Measurements from ENCODE around the gene NF1. TPM values are rescaled to one million over a fixed set of nuclear protein-coding genes. Genes with fewer than 3 reads are reported as not detected.

Gene NF1
- total RNA-seq, 6 experiments from 2014 or later, result 45.0 to 62.6 (median 54.0) TPM

GRCh38 chr17:31422443-31422842, 327.7 kb downstream of the NF1 start:
- H3K4me1 Mint-ChIP-seq (ENCODE audit: low read depth), result no peaks in the 10 kb centered on the region
- H3K9me3 Mint-ChIP-seq, result no peaks in the 10 kb centered on the region; the same call in 1 of the 2 replicates
- H3K36me3 Mint-ChIP-seq (ENCODE audit: low read depth), result no peaks in the 10 kb centered on the region
- H3K4me3 Mint-ChIP-seq, result no peak overlapping the region
- no peak overlapping the region for H3K27ac Mint-ChIP-seq
- DNase-seq, result no peak
- H3K27me3 Mint-ChIP-seq (ENCODE audit: insufficient read depth), result peaks cover 34% of the 10 kb centered on the region
- TF ChIP-seq, protein P1, sequence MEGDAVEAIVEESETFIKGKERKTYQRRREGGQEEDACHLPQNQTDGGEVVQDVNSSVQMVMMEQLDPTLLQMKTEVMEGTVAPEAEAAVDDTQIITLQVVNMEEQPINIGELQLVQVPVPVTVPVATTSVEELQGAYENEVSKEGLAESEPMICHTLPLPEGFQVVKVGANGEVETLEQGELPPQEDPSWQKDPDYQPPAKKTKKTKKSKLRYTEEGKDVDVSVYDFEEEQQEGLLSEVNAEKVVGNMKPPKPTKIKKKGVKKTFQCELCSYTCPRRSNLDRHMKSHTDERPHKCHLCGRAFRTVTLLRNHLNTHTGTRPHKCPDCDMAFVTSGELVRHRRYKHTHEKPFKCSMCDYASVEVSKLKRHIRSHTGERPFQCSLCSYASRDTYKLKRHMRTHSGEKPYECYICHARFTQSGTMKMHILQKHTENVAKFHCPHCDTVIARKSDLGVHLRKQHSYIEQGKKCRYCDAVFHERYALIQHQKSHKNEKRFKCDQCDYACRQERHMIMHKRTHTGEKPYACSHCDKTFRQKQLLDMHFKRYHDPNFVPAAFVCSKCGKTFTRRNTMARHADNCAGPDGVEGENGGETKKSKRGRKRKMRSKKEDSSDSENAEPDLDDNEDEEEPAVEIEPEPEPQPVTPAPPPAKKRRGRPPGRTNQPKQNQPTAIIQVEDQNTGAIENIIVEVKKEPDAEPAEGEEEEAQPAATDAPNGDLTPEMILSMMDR (IDR thresholded peaks at IDR 0.05), result no peak

GRCh38 chr17:31424944-31425281, 330.1 kb downstream of the NF1 start:
- H3K4me3 Mint-ChIP-seq, result no peak overlapping the region
- TF ChIP-seq, protein P1 (IDR thresholded peaks at IDR 0.05), result no peak
- peaks cover 27% of the 10 kb centered on the region for H3K27me3 Mint-ChIP-seq (ENCODE audit: insufficient read depth)
- no peak overlapping the region for H3K27ac Mint-ChIP-seq
- H3K9me3 Mint-ChIP-seq, result no peaks in the 10 kb centered on the region; the same call in 1 of the 2 replicates
- H3K36me3 Mint-ChIP-seq (ENCODE audit: low read depth), result no peaks in the 10 kb centered on the region
- no peaks in the 10 kb centered on the region for H3K4me1 Mint-ChIP-seq (ENCODE audit: low read depth)
- DNase-seq, result no peak

- no peaks in the 10 kb centered on the region; the same call in 1 of the 2 replicates for H3K9me3 Mint-ChIP-seq
- DNase-seq, result no peak
- no peaks in the 10 kb centered on the region for H3K36me3 Mint-ChIP-seq (ENCODE audit: low read depth)
- no peak overlapping the region for H3K27ac Mint-ChIP-seq
- H3K27me3 Mint-ChIP-seq (ENCODE audit: insufficient read depth), result peaks cover 25% of the 10 kb centered on the region
- TF ChIP-seq, protein P1 (IDR thresholded peaks at IDR 0.05), result no peak
- no peaks in the 10 kb centered on the region for H3K4me1 Mint-ChIP-seq (ENCODE audit: low read depth)
- H3K4me3 Mint-ChIP-seq, result no peak overlapping the region
These were observed 330.7 kb downstream of the NF1 start for GRCh38 chr17:31425282-31426040.

Small RNA genes lying within 50 kb of the gene (microRNA-seq; reads per million reads assigned to microRNA genes)
- gene MIR4733, result not detected

Other genes with a start within 250 kb of the NF1 start
- gene TEFM, start 188.7 kb upstream of the NF1 start, total RNA-seq (2021; fragmentation: NEBNext Ultra II Directional; extraction: Animal tissue kit (Norgen Biotek cat#: 25700)), result 10 to 100 TPM; 12.7 to 14.5 (median 13.5) TPM
- under 1 TPM; 0.12 to 0.61 (median 0.37) TPM for gene ADAP2, start 173.0 kb upstream of the NF1 start, total RNA-seq (2021; fragmentation: NEBNext Ultra II Directional; extraction: Animal tissue kit (Norgen Biotek cat#: 25700))
- 10 to 100 TPM; 10.4 to 12.1 (median 11.8) TPM for gene RNF135, start 123.9 kb upstream of the NF1 start, total RNA-seq (2021; fragmentation: NEBNext Ultra II Directional; extraction: Animal tissue kit (Norgen Biotek cat#: 25700))
- under 1 TPM in 1 of 6 experiments, not detected in 5; 0.26 TPM for gene OMG, start 202.3 kb downstream of the NF1 start, total RNA-seq (2021; fragmentation: NEBNext Ultra II Directional; extraction: Animal tissue kit (Norgen Biotek cat#: 25700))
- gene EVI2B, start 219.1 kb downstream of the NF1 start, total RNA-seq (2021; fragmentation: NEBNext Ultra II Directional; extraction: Animal tissue kit (Norgen Biotek cat#: 25700)), result 1 to 10 TPM in 4 of 6 experiments, under 1 TPM in 2; 0.33 to 2.0 (median 1.5) TPM
- 1 to 10 TPM in 5 of 6 experiments, under 1 TPM in 1; 1.00 to 1.7 (median 1.4) TPM for gene EVI2A, start 226.6 kb downstream of the NF1 start, total RNA-seq (2021; fragmentation: NEBNext Ultra II Directional; extraction: Animal tissue kit (Norgen Biotek cat#: 25700))